HG03039 (cell line): ENCODE data around the gene PPP1R1B.

Experiments
- ATAC-seq: cut with Tn5 transposase; IDR thresholded peaks from one replicate; pipeline ENCODE4 v1.9.1; 2021; ENCODE audit warnings: mild to moderate bottlenecking, moderate library complexity; ENCODE audit not compliant: unreplicated experiment

The PPP1R1B gene

GRCh38 chr17:39600288-39600996 is 26.3 kb upstream of the PPP1R1B start:
- no peak for ATAC-seq

- ATAC-seq = no peak
Measured at GRCh38 chr17:39600997-39601597, 25.7 kb upstream of the PPP1R1B start.

GRCh38 chr17:39601758-39602532 is 24.8 kb upstream of the PPP1R1B start:
- no peak for ATAC-seq

- ATAC-seq = no peak
Measured at GRCh38 chr17:39602533-39603303, 24.0 kb upstream of the PPP1R1B start.

- ATAC-seq = no peak
Measured at GRCh38 chr17:39603304-39604016, 23.3 kb upstream of the PPP1R1B start.

GRCh38 chr17:39604911-39605491 is 21.8 kb upstream of the PPP1R1B start:
- ATAC-seq = no peak

- no peak for ATAC-seq
Measured at GRCh38 chr17:39605492-39606433, 21.0 kb upstream of the PPP1R1B start.

- no peak for ATAC-seq
Measured at GRCh38 chr17:39606434-39607056, 20.2 kb upstream of the PPP1R1B start.

GRCh38 chr17:39607057-39607850 is 19.5 kb upstream of the PPP1R1B start:
- ATAC-seq = no peak

- no peak for ATAC-seq
Measured at GRCh38 chr17:39607851-39608130, 19.0 kb upstream of the PPP1R1B start, which contains the start of gene NEUROD2. Gene NEUROD2, minus strand, starts transcription at chr17:39607920. Its CDS starts 1,321 bp downstream, at chr17:39606599.

- ATAC-seq = no peak
Measured at GRCh38 chr17:39608142-39608981, 18.4 kb upstream of the PPP1R1B start.

- no peak for ATAC-seq
Measured at GRCh38 chr17:39609416-39610025, 17.2 kb upstream of the PPP1R1B start.

- no peak for ATAC-seq
Measured at GRCh38 chr17:39611401-39612112, 15.2 kb upstream of the PPP1R1B start.

- no peak for ATAC-seq
Measured at GRCh38 chr17:39612291-39612894, 14.4 kb upstream of the PPP1R1B start.

GRCh38 chr17:39612935-39613464 is 13.8 kb upstream of the PPP1R1B start:
- ATAC-seq = no peak
